ENCODE data around the gene DNAJC15. TPM values are rescaled to one million over a fixed set of nuclear protein-coding genes. Genes with fewer than 3 reads are reported as not detected.

Gene DNAJC15
- total RNA-seq, 1 donor from 2014 or later, result 17.1 TPM

DNA sequence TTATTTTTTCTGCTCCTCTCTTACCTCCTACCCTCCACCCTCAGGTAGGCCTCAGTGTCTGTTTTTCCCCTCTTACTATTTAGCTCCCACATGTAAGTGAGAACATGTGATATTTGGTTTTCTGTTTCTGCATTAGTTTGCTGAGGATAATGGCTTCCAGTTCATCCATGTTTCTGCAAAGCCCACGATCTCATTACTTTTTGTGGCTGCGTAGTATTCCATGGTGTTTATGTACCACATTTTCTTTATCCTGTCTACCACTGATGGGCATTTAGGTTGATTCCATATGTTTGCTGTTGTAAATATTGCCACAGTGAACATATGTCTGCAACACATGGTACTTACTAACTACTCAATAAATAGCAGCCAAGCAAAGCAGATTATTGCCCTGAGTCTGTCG, 56.8 kb downstream of the DNAJC15 start:
- H3K27me3 Mint-ChIP-seq (ENCODE audit: unreplicated experiment), result no peaks in the 10 kb centered on the region
- H3K36me3 Mint-ChIP-seq (ENCODE audit: unreplicated experiment), result peaks cover 12% of the 10 kb centered on the region
- TF ChIP-seq, protein P1, sequence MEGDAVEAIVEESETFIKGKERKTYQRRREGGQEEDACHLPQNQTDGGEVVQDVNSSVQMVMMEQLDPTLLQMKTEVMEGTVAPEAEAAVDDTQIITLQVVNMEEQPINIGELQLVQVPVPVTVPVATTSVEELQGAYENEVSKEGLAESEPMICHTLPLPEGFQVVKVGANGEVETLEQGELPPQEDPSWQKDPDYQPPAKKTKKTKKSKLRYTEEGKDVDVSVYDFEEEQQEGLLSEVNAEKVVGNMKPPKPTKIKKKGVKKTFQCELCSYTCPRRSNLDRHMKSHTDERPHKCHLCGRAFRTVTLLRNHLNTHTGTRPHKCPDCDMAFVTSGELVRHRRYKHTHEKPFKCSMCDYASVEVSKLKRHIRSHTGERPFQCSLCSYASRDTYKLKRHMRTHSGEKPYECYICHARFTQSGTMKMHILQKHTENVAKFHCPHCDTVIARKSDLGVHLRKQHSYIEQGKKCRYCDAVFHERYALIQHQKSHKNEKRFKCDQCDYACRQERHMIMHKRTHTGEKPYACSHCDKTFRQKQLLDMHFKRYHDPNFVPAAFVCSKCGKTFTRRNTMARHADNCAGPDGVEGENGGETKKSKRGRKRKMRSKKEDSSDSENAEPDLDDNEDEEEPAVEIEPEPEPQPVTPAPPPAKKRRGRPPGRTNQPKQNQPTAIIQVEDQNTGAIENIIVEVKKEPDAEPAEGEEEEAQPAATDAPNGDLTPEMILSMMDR (IDR thresholded peaks at IDR 0.05; ENCODE audit: partially characterized antibody, unreplicated experiment), result no peak
- H3K9me3 Mint-ChIP-seq (ENCODE audit: unreplicated experiment), result peaks cover 2% of the 10 kb centered on the region
- H3K4me3 Mint-ChIP-seq (ENCODE audit: unreplicated experiment), result no peak overlapping the region
- no peak for DNase-seq
- no peak overlapping the region for H3K27ac Mint-ChIP-seq (ENCODE audit: unreplicated experiment)
- H3K4me1 Mint-ChIP-seq (ENCODE audit: low read depth, unreplicated experiment), result peaks cover 18% of the 10 kb centered on the region

DNA sequence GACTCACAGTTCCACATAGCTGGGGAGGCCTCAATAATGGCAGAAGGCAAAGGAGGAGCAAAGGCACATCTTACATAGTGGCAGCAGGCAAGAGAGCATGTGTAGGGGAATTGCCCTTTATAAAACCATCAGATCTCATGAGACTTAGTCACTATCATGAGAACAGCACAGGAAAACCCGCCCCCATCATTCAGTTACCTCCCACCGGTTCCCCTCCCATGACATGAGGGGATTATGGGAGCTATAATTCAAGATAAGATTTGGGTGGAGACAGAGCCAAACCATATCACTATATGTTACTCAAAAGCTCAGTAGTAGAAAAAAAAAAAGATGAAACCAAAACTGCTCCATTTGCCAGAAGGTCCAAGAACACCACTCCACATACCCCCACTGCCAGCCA, 58.5 kb downstream of the DNAJC15 start:
- TF ChIP-seq, protein P1 (IDR thresholded peaks at IDR 0.05; ENCODE audit: partially characterized antibody, unreplicated experiment), result no peak
- peaks cover 28% of the 10 kb centered on the region for H3K4me1 Mint-ChIP-seq (ENCODE audit: low read depth, unreplicated experiment)

DNA sequence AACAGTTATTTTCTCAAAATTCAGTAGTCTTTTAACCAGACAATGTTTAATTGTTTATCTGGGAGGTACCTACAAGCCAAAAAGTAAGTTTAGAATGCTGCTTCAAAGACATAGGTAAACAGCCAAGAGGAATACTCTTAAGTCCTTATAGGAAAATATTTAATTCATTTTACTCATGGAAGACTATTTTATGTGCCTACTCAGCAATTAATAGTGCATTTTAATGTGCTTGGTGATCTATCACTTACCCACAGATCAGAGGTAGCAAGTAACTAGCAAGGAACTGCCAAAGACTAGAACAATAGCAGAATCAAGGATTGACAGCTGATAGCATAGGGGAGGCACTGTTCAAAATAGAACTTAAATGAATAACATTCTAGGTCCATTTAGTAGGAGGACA, 60.4 kb downstream of the DNAJC15 start:
- Mint-ChIP-seq H3K27me3 (ENCODE audit: unreplicated experiment) (peaks cover 1% of the 10 kb centered on the region), H3K9me3 (ENCODE audit: unreplicated experiment) (peaks cover 8% of the 10 kb centered on the region), H3K27ac (ENCODE audit: unreplicated experiment) (no peak overlapping the region), H3K4me1 (ENCODE audit: low read depth, unreplicated experiment) (peaks cover 32% of the 10 kb centered on the region), H3K4me3 (ENCODE audit: unreplicated experiment) (no peak overlapping the region), H3K36me3 (ENCODE audit: unreplicated experiment) (peaks cover 12% of the 10 kb centered on the region)
- no peak for DNase-seq
- TF ChIP-seq, protein P1 (IDR thresholded peaks at IDR 0.05; ENCODE audit: partially characterized antibody, unreplicated experiment), result no peak

More for the DNA sequence above, 58.5 kb downstream of the DNAJC15 start:
- Mint-ChIP-seq H3K9me3 (ENCODE audit: unreplicated experiment) (peaks cover 8% of the 10 kb centered on the region), H3K27ac (ENCODE audit: unreplicated experiment) (no peak overlapping the region), H3K36me3 (ENCODE audit: unreplicated experiment) (peaks cover 12% of the 10 kb centered on the region), H3K27me3 (ENCODE audit: unreplicated experiment) (peaks cover 1% of the 10 kb centered on the region), H3K4me3 (ENCODE audit: unreplicated experiment) (no peak overlapping the region)
- no peak for DNase-seq

DNA sequence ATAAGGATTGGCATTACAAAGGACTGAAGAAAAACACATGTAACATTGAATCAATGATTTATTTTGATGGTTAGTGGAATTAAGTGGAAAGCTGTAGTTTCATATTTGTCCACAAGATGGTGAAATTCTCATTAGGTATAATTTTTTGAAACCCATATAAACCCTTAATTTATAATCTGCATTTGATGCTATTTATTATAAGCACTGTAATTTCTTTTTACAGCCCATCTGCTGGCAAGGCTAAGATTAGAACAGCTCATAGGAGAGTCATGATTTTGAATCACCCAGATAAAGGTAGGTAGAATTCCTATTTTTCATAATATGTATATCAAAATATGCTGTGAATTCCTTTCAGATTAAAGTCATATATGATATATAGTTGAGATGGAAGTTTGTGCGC, 62.2 kb downstream of the DNAJC15 start:
- Mint-ChIP-seq H3K4me3 (ENCODE audit: unreplicated experiment) (no peak overlapping the region), H3K36me3 (ENCODE audit: unreplicated experiment) (peaks cover 13% of the 10 kb centered on the region), H3K27ac (ENCODE audit: unreplicated experiment) (peak overlapping the region; percentile 87), H3K4me1 (ENCODE audit: low read depth, unreplicated experiment) (peaks cover 32% of the 10 kb centered on the region), H3K9me3 (ENCODE audit: unreplicated experiment) (peaks cover 8% of the 10 kb centered on the region), H3K27me3 (ENCODE audit: unreplicated experiment) (peaks cover 1% of the 10 kb centered on the region)
- TF ChIP-seq, protein P1 (IDR thresholded peaks at IDR 0.05; ENCODE audit: partially characterized antibody, unreplicated experiment), result peak; percentile 84
- DNase-seq, result no peak

DNA sequence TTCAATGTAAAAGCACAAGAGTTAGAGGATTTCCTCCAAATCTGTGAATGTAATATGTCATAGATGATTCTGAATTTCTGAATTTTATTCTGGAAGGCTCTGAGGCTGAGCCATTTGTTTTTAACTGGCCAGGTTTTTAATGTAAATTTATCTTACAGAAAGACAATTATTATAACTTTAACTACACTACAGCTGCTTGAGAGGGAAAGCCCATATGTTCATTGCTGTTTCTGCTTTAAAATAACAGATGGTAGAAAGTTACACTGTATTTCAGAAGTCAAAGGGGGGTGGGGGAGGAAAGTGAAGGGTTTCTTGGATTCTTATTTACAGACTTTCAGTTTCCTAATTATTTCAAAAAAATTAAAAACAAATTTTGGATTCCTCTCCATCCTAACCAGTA, 62.8 kb downstream of the DNAJC15 start:
- no peak for DNase-seq
- peaks cover 8% of the 10 kb centered on the region for H3K9me3 Mint-ChIP-seq (ENCODE audit: unreplicated experiment)
- TF ChIP-seq, protein P1 (IDR thresholded peaks at IDR 0.05; ENCODE audit: partially characterized antibody, unreplicated experiment), result no peak
- H3K36me3 Mint-ChIP-seq (ENCODE audit: unreplicated experiment), result peaks cover 10% of the 10 kb centered on the region
- peak overlapping the region; percentile 60 for H3K4me3 Mint-ChIP-seq (ENCODE audit: unreplicated experiment)
- peaks cover 32% of the 10 kb centered on the region for H3K4me1 Mint-ChIP-seq (ENCODE audit: low read depth, unreplicated experiment)
- H3K27me3 Mint-ChIP-seq (ENCODE audit: unreplicated experiment), result peaks cover 1% of the 10 kb centered on the region
- H3K27ac Mint-ChIP-seq (ENCODE audit: unreplicated experiment), result peak overlapping the region; percentile 87

Data from glutamatergic neuron (in vitro differentiated cells).